ENCODE measurements around the gene SHC2.

DNA sequence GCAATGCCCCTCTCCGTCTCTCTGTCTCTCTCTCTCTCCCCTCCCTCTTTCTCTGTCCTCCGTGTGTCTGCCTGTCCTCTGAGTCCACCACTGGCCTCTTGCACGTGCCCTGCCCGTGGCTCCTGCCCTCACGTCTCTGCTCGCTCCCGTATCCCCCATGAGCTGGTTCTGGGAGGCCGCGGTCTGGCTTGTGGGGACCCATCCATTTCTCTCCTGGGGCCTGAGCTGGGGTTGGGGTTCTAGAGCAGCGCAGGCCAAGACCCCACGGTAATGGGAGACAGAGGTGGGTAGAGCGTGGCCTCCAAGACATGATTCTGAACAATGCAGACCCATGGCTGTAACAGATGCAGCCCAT is 70.9 kb downstream of the SHC2 start:
- TF ChIP-seq GATA3 (IDR thresholded peaks at IDR 0.05; ENCODE audit: low read depth, low read length) (no peak), GATA2 (IDR thresholded peaks at IDR 0.05; ENCODE audit: low read depth, low read length) (no peak)
